Type B pancreatic cell (in vitro differentiated cells): ENCODE measurements around the gene ANXA6. TPM values are rescaled to one million over a fixed set of nuclear protein-coding genes. Genes with fewer than 3 reads are reported as not detected.

Experiments used
- DNase-seq: peaks from one replicate; pipeline ENCODE4 v3.0.0; 2021; ENCODE audit warnings: mixed read lengths; ENCODE audit not compliant: unreplicated experiment; ENCODE audit errors: extremely low spot score
- H3K27ac Mint-ChIP-seq: 2 replicates; pipeline ENCODE4 v1.8.0; 2021; ENCODE audit warnings: mild to moderate bottlenecking, mixed read lengths
- H3K27me3 Mint-ChIP-seq: 2 replicates; pipeline ENCODE4 v1.8.0; 2021; ENCODE audit warnings: mixed read lengths
- H3K36me3 Mint-ChIP-seq: 2 replicates; pipeline ENCODE4 v1.8.0; 2021; ENCODE audit warnings: mixed read lengths
- H3K4me1 Mint-ChIP-seq: one replicate; pipeline ENCODE4 v1.8.0; 2021; ENCODE audit warnings: mixed read lengths; ENCODE audit not compliant: unreplicated experiment
- H3K4me3 Mint-ChIP-seq: 2 replicates; pipeline ENCODE4 v1.8.0; 2021; ENCODE audit warnings: mild to moderate bottlenecking, mixed read lengths
- H3K9me3 Mint-ChIP-seq: 2 replicates; pipeline ENCODE4 v1.8.0; 2021; ENCODE audit warnings: mixed read lengths
- CTCF ChIP-seq: fragments of 200-600 bp; sonication (generic); conservative IDR thresholded peaks from 2 replicates; pipeline ENCODE4 v1.5.0; 2021; ENCODE audit warnings: antibody characterized with exemption, mild to moderate bottlenecking
- total RNA-seq: library from RNA; stranded (reverse); gene quantifications from 2 replicates; pipeline ENCODE4 v1.2.1, GENCODE V29; 2021; ENCODE audit warnings: low replicate concordance

ANXA6 gene
- total RNA-seq, 1 donor from 2014 or later, result 200 TPM

- Mint-ChIP-seq H3K36me3 (peaks cover 26% of the 10 kb centered on the region), H3K4me3 (no peak overlapping the region), H3K9me3 (no peaks in the 10 kb centered on the region), H3K27me3 (no peaks in the 10 kb centered on the region), H3K4me1 (peaks cover 30% of the 10 kb centered on the region), H3K27ac (no peak overlapping the region)
- DNase-seq, result no peak
- TF ChIP-seq CTCF, result no peak
These were observed 14.6 kb downstream of the ANXA6 start for GRCh38 chr5:151142933-151143332.

- Mint-ChIP-seq H3K36me3 (peaks cover 29% of the 10 kb centered on the region), H3K4me3 (no peak overlapping the region), H3K27ac (peak overlapping the region; percentile 50), H3K27me3 (no peaks in the 10 kb centered on the region), H3K4me1 (peaks cover 28% of the 10 kb centered on the region), H3K9me3 (no peaks in the 10 kb centered on the region)
- TF ChIP-seq CTCF, result no peak
- no peak for DNase-seq
These were observed 16.0 kb downstream of the ANXA6 start for GRCh38 chr5:151141535-151141934.

- peak overlapping the region; percentile 50 for H3K27ac Mint-ChIP-seq
- TF ChIP-seq CTCF, result no peak
- H3K36me3 Mint-ChIP-seq, result peaks cover 28% of the 10 kb centered on the region
- H3K4me1 Mint-ChIP-seq, result peaks cover 25% of the 10 kb centered on the region
- H3K27me3 Mint-ChIP-seq, result no peaks in the 10 kb centered on the region
- no peak overlapping the region for H3K4me3 Mint-ChIP-seq
- no peaks in the 10 kb centered on the region for H3K9me3 Mint-ChIP-seq
- DNase-seq, result no peak
These were observed 16.7 kb downstream of the ANXA6 start for GRCh38 chr5:151140686-151141459.

DNA sequence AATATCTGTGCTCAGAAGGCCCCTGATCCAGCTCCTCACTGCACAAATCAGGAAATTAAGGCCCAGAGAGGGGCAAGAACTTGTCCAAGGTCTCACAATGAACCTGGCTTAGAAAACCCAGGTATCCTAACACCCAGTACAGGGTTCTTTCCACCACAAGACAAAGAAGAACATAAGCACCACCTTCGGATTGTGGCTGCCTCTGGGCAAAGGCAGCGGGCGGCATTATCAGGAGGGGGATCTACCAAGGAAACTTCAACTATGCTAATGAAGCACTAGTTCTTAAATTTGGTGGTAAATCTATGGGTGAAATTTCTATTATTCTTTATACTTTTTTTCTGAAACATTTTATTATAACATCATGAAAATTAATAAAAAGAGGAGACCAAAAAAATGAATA, 17.9 kb downstream of the ANXA6 start:
- Mint-ChIP-seq H3K4me3 (no peak overlapping the region), H3K27me3 (no peaks in the 10 kb centered on the region), H3K4me1 (peaks cover 24% of the 10 kb centered on the region), H3K36me3 (peaks cover 22% of the 10 kb centered on the region), H3K27ac (no peak overlapping the region), H3K9me3 (no peaks in the 10 kb centered on the region)
- DNase-seq, result no peak
- TF ChIP-seq CTCF, result no peak

DNA sequence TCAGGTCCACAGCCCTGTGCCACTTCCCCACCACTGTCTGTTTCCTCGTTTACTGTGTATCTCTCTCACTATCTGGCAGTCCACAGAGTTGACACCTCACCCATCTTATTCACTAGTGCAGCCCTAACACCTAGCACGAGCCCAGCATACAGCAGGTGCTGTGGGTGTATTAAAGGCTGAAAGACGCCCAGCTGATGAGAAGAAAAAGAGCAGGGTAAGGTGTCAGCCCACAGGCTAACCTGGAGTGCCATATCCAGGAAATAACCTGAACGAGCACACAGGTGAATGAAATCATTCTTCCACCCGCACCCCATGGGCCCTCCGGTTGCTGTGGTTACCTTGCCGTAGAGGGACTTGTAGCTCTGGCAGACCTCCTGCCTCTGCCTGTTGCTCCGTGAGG, 18.6 kb downstream of the ANXA6 start:
- Mint-ChIP-seq H3K4me3 (no peak overlapping the region), H3K36me3 (peaks cover 22% of the 10 kb centered on the region)
- no peak for DNase-seq

More for the DNA sequence above, 18.6 kb downstream of the ANXA6 start:
- no peak for TF ChIP-seq CTCF
- Mint-ChIP-seq H3K4me1 (peaks cover 19% of the 10 kb centered on the region), H3K27me3 (no peaks in the 10 kb centered on the region), H3K27ac (peak overlapping the region; percentile 36), H3K9me3 (no peaks in the 10 kb centered on the region)
